NCI-H1436 treated with DMSO at 0.1 percent for 48 hours (cell line): Measurements from ENCODE around the gene TMEM14C.
A peak's percentile ranks its signal among the peaks of the same experiment; 100 is the strongest.

ENCODE experiments used
- DNase-seq: peaks from one replicate; lab custom pipeline; 2025; lab: John Stamatoyannopoulos, UW

Gene TMEM14C

DNA sequence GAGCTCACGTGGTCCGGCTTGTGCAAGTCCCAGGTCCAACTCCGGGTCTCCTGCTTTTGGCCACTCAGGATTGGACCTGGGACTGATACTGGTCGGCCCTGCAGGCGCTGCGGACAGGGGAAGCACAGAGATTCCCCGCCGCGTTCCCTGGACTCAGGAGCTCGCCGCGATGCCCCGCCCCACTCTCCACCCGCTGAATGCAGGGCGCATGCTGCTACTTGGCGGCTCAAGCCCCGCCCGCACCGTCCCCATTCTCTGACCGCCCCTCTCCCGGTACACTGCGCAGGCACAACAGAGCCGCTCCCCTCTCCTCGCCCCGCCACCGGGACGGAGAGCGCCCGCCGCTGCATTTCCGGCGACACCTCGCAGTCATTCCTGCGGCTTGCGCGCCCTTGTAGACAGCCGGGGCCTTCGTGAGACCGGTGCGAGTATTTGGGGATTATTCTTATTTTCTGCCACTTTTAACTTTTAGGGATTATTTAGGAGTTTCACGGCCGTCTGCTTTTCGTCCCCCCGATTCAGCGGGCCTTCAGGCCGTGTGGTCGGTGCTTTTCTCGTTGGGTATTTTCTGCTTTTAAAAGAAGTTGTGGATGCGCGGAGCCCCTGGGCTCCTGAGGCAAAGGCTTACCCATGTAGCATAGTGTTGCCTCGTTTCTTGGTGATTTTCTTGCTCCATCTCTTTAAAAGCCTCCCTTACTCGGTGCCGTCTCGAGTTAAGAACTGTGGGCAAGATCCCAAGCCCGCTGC lies at the start of gene TMEM14C:
TSS of gene TMEM14C (plus strand) at position 251 of the 747 bp plus-strand sequence. CDS start 1,544 bp downstream, outside the sequence.
- DNase-seq, result peak; percentile 44

DNA sequence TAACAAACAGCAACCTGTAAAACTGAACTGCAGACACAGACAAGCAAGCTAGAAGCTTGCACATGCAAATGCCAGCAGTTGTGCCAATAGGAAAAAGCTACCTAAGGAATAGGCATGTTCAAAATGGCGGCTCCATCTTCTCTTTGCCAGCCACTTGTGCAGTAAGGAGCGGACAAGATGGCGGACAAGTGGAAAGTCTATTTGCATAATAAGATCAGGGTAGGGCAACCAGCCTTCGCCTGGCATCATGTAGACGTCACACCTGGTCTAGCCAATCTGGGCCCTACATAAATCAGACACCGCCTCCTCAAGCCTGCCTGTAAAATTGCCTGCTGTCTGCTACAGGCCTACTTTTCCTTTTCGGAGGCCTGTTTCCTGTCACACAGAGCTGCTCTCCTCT lies 46.5 kb upstream of the TMEM14C start:
- no peak for DNase-seq

DNA sequence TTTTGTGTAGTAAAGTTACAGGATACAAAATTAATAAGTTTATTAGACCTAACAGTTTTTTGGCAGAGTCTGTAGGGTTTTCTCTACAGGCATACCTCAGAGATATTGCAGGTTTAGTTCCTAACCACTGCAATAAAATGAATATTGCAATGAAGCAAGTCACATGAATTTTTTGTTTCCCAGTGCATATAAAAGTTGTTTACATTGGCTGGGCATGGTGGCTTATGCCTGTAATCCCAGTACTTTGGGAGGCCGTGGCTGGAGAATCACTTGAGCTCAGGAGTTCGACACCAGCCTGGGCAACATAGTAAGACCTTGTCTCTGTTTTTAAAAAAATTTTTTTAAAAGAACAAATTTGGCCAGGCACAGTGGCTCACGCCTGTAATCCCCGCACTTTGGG lies 44.4 kb upstream of the TMEM14C start:
- DNase-seq, result no peak

DNA sequence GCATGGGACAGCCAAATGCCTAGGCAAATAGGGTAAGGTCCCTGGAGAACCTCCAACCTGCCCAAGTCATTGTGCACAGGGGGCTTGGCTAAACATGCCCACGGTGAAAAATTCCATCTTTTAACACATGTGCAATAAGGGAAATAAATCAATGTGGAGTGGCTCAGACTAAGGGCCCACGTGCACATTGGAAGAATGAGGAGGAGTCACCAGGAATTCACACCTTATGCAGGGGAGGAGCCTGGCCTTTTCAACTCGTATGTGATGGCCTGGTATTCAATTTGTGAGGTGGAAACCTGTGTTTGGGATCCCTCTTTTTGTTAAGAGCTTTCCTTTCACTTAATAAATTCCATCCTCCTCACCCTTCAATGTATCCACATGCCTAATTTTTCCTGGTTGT lies 41.1 kb upstream of the TMEM14C start:
- no peak for DNase-seq

DNA sequence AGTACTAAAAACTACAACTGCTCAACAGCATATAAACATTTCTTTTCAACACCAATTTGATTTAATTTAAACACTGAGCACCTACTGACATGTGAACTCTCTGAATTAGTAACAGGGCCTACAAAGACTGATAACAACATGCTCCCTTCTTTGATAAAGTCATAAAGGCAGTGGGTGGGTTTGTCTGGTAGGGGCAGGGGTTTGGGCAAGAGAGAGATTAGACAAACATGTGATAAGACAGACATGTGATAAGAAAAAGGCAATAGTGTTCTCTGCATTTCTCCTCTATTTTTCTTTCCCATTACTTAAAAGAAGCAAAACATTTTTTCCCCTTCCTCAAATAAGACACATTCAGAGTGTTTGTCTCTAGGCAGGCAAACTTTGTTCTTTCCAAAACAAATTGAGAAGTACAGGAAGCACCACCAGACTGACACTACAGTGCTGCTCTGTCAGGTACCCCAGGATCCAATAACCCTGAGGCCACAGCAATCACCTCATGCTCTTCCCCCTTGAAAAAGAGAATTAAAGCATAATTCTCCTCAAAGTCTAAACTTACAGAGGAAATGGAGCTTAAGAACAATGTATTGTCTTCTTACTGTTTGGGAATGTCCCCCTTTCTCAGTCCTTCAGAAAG lies 40.4 kb upstream of the TMEM14C start:
- no peak for DNase-seq

DNA sequence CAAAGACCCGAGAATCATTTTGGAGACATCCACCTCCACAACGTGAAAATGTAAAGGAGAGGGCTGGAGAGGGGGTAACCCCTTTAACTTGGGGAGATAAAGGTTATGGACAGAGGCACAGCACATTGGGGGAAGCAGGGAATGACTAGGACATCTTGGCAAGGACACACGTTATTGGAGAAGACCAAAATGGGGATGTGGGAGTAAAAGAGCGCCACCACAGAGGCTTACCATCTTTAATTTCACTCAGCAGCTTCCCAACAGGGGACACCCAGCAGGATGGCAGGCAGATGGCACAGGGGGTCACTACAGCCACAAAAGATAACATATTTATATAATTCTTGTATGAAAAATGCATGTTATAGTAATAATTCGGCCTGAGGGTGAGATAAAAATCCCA lies 38.3 kb upstream of the TMEM14C start:
- no peak for DNase-seq

DNA sequence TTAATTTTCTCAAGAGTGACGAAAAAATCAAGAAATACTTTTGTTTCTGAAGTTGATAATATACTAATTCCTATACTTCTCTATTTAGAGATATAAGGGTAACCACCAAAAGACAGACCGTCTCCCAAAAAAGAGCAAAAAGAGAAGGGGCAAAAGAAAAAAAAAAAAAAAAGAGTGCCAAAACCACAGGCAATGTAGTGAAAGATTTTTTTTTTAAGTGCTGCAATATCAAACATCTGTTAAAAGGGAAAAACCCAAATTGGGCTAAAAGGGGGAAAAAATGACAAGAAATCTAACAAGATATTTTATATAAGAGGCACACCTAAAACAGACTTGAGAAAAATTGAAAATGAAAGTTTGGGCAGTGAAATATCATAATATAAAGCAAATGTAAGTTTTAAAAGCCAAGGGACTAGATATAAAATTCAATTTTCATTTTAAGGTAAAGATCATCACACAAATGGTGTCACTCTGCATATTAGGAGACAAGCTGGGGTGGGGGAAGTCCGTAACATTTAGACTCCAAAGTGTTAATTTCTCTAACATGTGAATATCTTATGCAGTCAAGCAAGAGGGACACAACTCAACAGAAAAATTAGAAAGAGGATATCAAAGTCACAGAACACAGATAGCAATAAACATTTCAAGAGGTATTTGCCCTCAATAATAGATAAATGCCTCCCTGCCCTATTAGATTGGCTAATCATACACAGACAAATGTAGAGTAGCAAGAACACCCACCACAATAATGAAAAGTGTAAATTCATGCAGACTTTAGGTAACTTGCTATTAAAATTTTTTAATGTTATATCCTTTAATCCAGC lies 37.6 kb upstream of the TMEM14C start:
- DNase-seq, result no peak

DNA sequence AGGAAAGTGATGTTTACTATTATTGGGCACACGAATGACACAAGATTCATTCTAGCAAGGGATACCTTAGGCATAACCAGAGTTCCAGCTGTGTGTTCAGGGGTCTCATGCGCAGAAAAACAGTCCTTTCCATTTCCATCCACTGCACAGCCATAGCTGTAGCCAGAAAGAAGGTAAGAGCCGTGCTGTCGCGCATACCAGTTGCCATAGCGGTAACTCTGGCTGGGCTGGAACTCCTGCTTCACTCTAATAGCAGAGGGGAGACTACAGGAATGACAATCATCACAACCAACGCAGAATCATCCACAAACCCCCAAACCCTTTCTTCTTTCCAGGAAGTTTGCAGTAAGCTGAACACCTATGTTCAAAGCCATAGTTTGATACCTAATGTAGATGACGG lies 36.0 kb upstream of the TMEM14C start:
- no peak for DNase-seq

DNA sequence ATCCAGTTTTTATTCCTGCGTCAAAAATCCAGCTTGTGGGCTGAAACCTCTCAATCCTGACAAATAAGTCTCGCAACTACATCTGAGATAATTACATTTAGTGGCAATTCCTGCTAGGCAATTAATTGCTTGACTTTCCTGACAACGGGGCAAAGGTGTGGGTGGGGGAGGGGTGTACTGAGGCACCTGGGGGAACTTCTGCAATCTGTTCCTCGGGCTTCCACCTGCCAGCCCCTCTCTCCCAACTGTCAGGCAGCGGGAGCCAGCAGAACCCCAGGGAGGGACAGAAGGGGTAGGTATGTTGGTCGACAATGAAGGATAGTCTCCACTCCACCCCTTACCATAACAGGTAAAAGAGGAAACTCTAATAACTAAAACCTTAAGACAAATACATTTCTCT lies 35.3 kb upstream of the TMEM14C start:
- no peak for DNase-seq

DNA sequence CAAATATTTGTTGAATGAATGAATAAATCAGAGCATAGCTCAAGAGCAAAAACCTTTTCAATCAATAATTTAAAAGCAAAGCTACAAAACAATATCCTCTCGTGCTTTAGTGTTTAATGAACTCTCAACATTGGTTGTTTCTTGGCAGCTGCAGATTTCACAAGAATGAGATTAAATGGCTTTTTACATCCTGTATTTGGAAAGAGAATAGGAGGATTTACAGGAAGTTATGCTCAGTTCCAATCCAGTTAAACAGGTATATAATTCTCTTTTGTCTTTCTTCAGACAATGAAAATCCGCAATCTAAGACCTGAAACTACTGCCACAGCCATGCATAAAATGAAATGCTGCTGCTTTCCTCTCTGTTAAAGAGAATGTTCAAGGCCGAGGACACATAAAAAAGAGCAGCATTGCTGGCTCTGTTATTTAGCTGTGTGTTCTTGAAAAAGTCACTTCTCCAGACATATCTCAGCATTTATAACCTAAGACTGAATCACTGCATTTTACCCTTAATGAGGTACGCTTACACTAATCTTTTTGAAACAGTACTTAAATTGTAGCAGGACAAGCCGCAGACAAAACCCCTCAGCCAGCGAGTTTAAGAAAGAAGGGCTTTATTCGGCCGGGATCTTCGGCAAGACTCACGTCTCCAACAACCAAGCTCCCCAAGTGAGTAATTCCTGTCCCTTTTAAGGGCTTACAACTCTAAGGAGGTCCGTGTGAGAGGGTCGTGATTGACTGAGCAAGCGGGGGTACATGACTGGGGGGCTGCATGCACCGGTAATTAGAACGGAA lies 32.0 kb upstream of the TMEM14C start:
- no peak for DNase-seq

DNA sequence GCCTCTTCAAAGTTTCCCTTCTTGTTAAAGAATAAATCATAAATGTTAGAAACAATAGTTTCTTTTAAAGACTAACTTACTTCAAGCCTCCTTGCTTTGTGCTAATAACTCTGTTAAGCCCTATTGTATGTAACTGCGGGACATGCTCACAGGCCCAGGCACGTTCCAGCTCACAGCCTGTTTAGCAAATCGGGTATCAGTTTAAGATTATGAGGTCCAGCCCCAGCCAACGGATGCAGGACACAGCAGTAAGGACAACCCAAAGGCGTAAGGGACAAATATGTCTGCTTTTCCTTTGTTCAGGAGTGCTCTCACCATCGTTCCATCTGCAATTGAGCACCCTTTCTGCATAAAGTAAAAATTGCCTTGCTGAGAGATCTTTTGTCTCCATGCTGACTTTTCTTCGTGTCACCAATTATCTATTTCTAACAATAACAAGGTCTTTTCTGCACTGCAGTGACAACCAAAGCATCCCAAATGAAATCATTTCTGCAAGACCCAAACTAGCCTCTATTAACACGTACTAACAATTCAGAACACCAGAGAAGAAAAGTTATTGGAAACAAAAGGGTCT lies 29.8 kb upstream of the TMEM14C start:
- DNase-seq, result no peak

DNA sequence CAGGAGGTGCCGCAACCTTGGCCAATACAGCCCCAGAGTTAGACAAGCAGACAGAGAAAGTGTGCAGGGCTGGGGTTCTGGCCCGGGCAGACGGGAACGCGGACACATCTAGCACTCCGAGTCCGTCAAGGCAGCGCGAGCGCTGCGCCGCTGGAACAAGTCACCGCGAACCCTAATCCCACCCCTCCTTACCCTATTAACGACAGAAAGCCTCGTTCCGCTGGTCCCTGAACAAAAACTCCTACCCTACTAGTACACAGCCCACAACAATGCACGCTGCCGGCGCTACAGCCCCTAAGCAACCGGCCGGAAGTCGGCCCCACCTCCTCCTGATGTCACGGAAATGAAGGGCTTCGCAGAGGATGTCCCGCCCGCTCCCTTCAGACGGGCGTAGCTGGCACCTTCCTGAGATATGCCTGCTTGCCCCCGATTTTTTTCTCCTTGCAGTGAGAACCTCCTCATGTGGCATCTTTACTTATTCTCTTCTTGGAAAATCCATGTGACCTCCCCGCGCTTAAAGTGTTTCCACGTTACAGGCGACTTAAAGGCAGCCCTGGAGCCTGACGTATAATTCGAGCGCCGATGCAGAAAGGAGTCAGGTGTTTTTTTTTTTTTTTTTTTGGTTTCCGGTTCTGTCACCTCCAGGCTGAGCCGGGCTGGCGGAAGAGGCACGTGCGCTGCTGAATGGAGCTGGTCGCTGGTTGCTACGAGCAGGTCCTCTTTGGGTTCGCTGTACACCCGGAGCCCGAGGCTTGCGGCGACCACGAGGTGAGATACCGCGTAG lies 28.4 kb upstream of the TMEM14C start, which contains the start of the genes C6orf52 and PAK1IP1:
TSS of gene C6orf52 (minus strand) at position 315 of the 784 bp plus-strand sequence. CDS start 7,066 bp downstream, outside the sequence.
TSS of gene PAK1IP1 (plus strand) at position 671 of the 784 bp plus-strand sequence. CDS start at position 685, 14 bp downstream.
- peak; percentile 76 for DNase-seq

DNA sequence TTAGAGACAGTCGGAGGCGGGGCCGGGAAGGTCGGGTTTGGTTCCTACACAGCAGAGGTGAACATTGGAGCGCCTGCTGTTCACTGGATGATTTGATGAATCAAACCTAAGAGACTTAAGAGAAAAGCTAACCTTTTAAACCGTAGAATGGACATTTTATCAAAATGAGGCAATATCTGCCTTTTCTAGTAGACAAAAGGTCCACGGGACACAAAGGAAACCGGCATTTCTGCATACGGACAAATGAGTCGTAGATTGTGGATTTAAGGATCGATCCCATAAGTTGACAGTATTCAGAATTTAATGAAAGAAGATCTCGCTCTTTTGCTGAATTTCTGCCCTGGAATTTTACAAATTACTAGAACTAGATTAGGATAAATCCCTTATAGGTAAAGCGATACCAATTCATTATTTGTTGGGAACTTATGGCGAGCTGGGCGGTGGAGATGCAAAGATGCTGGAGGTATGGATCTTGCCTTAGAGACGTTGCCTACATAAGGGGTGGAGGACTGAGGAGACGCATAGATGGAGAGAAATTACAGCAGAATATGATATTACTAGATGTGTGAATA lies 27.7 kb upstream of the TMEM14C start:
- DNase-seq, result no peak

DNA sequence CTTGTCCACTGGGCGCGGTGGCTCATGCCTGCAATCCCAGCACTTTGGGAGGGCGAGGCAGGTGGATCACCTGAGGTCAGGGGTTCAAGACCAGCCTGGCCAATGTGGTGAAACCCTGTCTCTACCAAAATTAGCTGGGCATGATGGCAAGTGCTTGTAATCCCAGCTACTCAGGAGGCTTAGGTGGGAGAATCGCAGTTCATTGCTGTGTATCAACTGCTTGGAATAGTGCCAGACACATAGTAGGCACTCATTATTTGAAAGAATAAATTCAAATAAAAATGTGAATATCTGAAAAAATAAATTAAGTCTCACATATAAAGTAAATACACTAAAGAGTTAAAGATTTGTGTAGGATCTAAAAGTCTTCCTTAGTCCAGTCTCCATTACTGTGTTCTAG lies 26.2 kb upstream of the TMEM14C start:
- DNase-seq, result no peak

DNA sequence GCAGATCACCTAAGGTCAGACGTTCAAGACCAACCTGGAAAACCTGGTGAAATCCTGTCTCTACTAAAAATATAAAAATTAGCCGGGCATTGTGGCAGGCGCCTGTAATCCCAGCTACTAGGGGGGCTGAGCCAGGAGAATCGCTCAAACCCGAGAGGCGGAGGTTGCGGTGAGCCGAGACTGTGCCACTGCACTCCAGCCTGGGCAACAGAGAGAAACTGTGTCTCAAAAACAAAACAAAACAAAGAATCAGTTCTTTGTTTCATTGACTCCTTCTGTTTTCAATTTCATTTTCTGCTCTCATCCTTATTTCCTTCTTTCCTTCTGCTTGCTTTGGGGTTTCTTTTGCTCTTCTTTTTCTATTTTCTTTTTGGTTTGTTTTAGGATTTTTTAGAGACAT lies 8.9 kb upstream of the TMEM14C start:
- DNase-seq, result no peak

DNA sequence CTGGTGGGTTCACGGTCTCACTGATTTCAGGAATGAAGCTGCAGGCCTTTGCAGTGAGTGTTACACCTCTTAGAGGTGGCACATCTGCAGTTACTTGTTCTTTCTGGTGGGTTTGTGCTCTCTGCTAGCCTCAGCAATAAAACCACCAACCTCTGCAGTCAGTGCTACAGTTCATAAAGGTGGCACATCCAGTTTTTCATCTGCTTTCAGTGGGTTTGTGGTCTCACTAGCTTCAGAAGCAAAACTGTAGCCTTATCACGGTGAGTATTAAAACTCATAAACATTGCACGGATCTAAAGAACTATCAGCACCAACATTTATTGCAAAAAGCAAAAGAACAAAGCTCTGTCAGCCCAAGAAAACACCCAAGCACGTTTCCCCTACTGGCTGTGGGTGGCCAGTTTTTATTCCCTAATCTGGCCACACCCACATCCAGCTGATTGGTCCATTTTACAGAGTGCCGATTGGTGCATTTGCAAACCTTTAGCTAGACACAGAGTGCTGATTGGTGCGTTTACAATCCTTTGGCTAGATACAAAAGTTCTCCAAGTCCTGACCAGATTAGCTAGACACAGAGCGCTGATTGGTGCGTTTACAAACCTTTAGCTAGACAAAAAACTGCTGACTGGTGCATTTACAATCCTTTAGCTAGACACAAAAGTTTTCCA lies 3.4 kb upstream of the TMEM14C start:
- no peak for DNase-seq

DNA sequence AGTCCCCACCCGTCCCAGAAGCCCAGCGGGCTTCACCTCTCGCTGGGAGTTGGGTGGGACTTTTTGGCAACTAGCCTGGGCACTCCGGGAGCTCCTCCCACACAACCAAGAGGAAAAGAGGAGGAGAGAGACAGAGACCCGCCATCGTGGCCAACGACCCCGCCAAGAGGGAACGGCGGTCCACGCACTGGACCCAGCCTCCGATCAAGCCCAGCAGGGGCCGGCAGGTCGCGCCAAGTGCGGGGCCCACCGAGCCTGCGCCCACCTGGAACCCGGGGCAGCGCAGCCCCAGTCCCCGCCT lies 3.0 kb upstream of the TMEM14C start:
- DNase-seq, result no peak

DNA sequence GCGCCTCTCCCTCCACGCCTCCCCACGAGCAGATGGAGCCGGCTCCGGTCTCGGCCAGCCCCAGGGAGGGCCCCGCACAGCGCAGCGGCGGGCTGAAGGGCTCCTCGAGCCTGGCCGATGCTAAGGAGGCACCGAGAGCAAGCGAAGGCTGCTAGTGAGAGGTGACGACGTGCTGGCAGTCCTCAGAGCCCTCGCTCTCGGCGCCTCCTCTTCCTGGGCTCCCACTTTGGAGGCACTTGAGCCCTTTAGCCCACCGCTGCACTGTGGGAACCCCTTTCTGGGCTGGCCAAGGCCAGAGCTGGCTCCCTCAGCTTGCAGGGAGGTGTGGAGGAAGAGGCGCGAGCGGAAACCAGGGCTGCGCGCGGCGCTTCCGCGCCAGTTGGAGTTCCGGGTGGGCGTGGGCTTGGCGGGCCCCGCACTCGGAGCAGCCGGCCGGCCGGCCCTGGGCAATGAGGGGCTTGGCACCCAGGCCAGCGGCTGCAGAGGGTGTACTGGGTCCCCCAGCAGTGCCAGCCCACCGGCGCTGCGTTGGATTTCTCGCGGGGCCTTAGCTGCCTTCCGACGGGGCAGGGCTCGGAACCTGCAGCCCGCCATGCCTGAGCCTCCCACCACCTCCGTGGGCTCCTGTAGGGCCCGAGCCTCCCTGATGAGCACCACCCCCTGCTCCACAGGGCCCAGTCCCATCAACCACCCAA lies 2.5 kb upstream of the TMEM14C start:
- DNase-seq, result no peak
